Lower lobe of right lung (tissue), 2 donors: ENCODE data around the gene RIPPLY2. TPM values are rescaled to one million over a fixed set of nuclear protein-coding genes. Genes with fewer than 3 reads are reported as not detected.
"Not testable (repeated sequence)": the region's sequence is repeated elsewhere in the genome, so short reads cannot be mapped to it uniquely, and the experiment has no call there.

Experiments
- ATAC-seq, 2 donors: fragments of 200-7000 bp; cut with Tn5 transposase; one replicate each; pipeline ENCODE4 v1.9.1; 2020 to 2022; ENCODE audit warnings: mild to moderate bottlenecking in 2 of 2, moderate library complexity in 2 of 2
- DNase-seq: peaks from one replicate; pipeline ENCODE4 v3.0.0-alpha.2; 2020
- H3K27ac ChIP-seq: fragments of 200-600 bp; one replicate; pipeline ENCODE4 v1.8.0; 2022
- H3K27me3 ChIP-seq: fragments of 200-600 bp; one replicate; pipeline ENCODE4 v1.8.0; 2022; ENCODE audit warnings: low read depth
- H3K36me3 ChIP-seq: fragments of 200-600 bp; one replicate; pipeline ENCODE4 v1.8.0; 2022; ENCODE audit warnings: mild to moderate bottlenecking
- H3K4me1 ChIP-seq: fragments of 200-600 bp; one replicate; pipeline ENCODE4 v1.8.0; 2022
- H3K4me3 ChIP-seq: fragments of 200-600 bp; one replicate; pipeline ENCODE4 v1.8.0; 2022; ENCODE audit warnings: mild to moderate bottlenecking
- H3K9me3 ChIP-seq: fragments of 200-600 bp; one replicate; pipeline ENCODE4 v1.8.0; 2022
- CTCF ChIP-seq: fragments of 200-600 bp; IDR thresholded peaks from one replicate; pipeline ENCODE4 v1.8.0; 2022; ENCODE audit warnings: antibody characterized with exemption, mild to moderate bottlenecking
- intact Hi-C: fragments of 100-400 bp; cut with DNase I; formaldehyde crosslinking; loops from one replicate; pipeline ENCODE4 v1.11.0; 2022
- total RNA-seq: library from RNA; stranded (reverse); fragmentation: NEBNext Ultra II Directional; extraction: Animal tissue kit (Norgen Biotek cat#: 25700); gene quantifications from one replicate; pipeline ENCODE4 v1.2.1, GENCODE V29; 2021
- donor health status: DM: no; HTN: yes; CAD: no; lungs with severe emphysema.

RIPPLY2 gene
- total RNA-seq, 1 donor from 2014 or later = not detected

GRCh38 chr6:83891586-83891985 is 38.4 kb downstream of the RIPPLY2 start:
- intact Hi-C loops = no loop called here
- no peak for ATAC-seq
- no peak overlapping the region for H3K4me3 ChIP-seq
- H3K27ac ChIP-seq = no peak overlapping the region
- TF ChIP-seq CTCF = no peak
- no peaks in the 10 kb centered on the region for H3K27me3 ChIP-seq
- peaks cover 10% of the 10 kb centered on the region for H3K4me1 ChIP-seq
- peaks cover 9% of the 10 kb centered on the region for H3K36me3 ChIP-seq
- DNase-seq = no peak
- H3K9me3 ChIP-seq = no peaks in the 10 kb centered on the region

GRCh38 chr6:83893024-83893423 is 39.9 kb downstream of the RIPPLY2 start:
- no peak for DNase-seq
- peak in 1 of 2 donors; percentile 57 for ATAC-seq
- no peak for TF ChIP-seq CTCF
- Histone ChIP-seq H3K9me3 (no peaks in the 10 kb centered on the region), H3K4me3 (no peak overlapping the region), H3K4me1 (peaks cover 10% of the 10 kb centered on the region), H3K36me3 (peaks cover 9% of the 10 kb centered on the region), H3K27ac (no peak overlapping the region), H3K27me3 (no peaks in the 10 kb centered on the region)
- intact Hi-C loops = no loop called here

- H3K9me3 ChIP-seq, intact Hi-C loops, H3K36me3 ChIP-seq, ATAC-seq, H3K4me3 ChIP-seq, H3K27me3 ChIP-seq, H3K4me1 ChIP-seq, DNase-seq, H3K27ac ChIP-seq: not testable (repeated sequence)
Observed at GRCh38 chr6:83897094-83897493, 43.9 kb downstream of the RIPPLY2 start.

GRCh38 chr6:83901624-83902023 is 48.5 kb downstream of the RIPPLY2 start:
- H3K4me1 ChIP-seq = no peaks in the 10 kb centered on the region
- H3K27me3 ChIP-seq = no peaks in the 10 kb centered on the region
- DNase-seq = no peak
- intact Hi-C loops = no loop called here
- H3K9me3 ChIP-seq = peaks cover 8% of the 10 kb centered on the region
- H3K36me3 ChIP-seq = no peaks in the 10 kb centered on the region
- no peak for TF ChIP-seq CTCF
- no peak overlapping the region for H3K27ac ChIP-seq
- no peak overlapping the region for H3K4me3 ChIP-seq
- ATAC-seq = no peak

GRCh38 chr6:83904395-83904794 is 51.2 kb downstream of the RIPPLY2 start:
- Histone ChIP-seq H3K36me3 (no peaks in the 10 kb centered on the region), H3K9me3 (peaks cover 8% of the 10 kb centered on the region), H3K4me3 (no peak overlapping the region), H3K27me3 (no peaks in the 10 kb centered on the region), H3K27ac (no peak overlapping the region), H3K4me1 (no peaks in the 10 kb centered on the region)
- TF ChIP-seq CTCF = no peak
- no peak for DNase-seq
- intact Hi-C loops = no loop called here
- no peak for ATAC-seq

GRCh38 chr6:83905648-83906047 is 52.5 kb downstream of the RIPPLY2 start:
- H3K4me3 ChIP-seq = no peak overlapping the region
- no peaks in the 10 kb centered on the region for H3K4me1 ChIP-seq
- DNase-seq (no peak), ATAC-seq (peak in 1 of 2 donors; percentile 23)
- no peak overlapping the region for H3K27ac ChIP-seq
- TF ChIP-seq CTCF = no peak
- H3K36me3 ChIP-seq = no peaks in the 10 kb centered on the region
- H3K27me3 ChIP-seq = no peaks in the 10 kb centered on the region
- H3K9me3 ChIP-seq = peaks cover 8% of the 10 kb centered on the region
- intact Hi-C loops = no loop called here

Other genes starting within 250 kb of the RIPPLY2 start
- not detected for gene SNAP91, start 144.3 kb upstream of the RIPPLY2 start, total RNA-seq
- 35.4 TPM for gene CYB5R4, start 6.3 kb downstream of the RIPPLY2 start, total RNA-seq
- gene MRAP2, start 180.4 kb downstream of the RIPPLY2 start, total RNA-seq = 0.74 TPM